Activated CD8-positive, alpha-beta memory T cell treated with anti-CD3 and anti-CD28 coated beads, Interleukin-2, amount 50 U/mL, for 4 hours (primary cell): Measurements from ENCODE around the gene LARP4B.

ENCODE experiments used
- DNase-seq: peaks from one replicate; pipeline ENCODE4 v3.0.0-alpha.2; 2020

LARP4B gene

DNA sequence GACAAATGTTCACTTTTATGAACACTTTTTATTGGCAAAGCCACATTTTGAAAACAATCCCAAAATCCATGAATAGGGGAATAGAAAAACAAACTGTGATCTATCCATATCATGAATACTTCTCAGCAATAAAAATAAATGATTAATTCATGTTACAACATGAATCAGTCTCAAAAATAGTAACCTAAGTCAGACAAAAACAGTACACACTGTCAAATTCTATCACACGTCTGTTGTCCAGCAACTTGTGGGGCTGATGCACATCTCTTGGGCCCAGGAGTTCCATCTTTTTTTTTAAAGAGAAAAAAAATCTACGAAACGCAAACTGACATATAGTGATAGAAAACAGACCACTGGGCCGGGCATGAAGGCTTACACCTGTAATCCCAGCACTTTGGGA lies 71.0 kb downstream of the LARP4B start:
- DNase-seq: no peak

DNA sequence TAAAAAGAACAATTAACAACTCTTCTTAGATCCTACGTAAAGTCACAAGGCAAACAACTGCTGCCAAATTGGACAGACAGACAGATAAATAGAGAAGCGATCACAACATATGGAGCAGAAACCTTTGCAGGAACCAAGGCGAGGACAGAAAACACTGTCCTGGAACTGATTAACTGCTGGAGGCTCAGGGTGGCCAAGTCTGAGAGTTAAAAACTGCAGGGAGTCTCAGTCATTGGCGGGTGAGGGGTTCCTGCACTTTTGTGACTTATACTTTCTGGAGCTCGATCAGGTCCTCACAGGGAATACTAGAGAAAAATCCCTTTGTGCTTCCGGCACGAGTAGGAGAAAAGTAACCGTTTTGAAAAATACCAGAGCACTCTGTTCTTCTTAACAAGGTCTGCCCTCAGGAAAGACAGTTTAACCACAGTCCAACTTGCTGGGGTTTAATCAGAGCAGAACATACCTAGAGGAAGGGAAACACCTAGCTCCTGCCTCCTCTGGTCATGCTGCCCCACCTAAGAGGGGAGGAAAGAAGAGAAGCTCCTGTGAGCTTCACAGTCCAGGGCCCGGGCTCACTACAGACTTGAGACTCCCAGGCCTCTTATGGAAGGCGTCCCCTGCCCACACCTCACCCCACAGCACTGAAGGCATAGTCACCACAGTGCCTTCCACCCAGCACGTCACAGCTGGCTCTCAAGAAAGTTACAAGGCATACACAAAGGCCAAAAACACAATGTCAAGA lies 74.9 kb downstream of the LARP4B start:
- no peak for DNase-seq

DNA sequence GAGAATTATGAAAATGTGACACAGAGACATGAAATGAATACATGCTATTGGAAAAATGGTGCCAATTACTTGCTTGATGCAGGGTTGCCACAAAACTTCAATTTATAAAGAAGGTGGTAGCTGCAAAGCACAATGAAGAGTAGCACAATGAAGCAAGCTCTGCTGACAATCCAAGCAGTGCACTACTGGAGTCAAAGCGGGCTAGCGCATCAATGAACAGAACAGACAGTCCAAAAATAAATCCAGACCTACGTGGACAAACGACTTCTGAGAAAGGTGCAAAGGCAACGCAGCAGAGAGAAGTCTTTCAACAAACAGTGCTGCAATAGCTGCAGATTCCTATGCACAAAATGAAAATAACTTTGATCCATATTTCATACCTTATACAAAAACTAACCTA lies 75.8 kb downstream of the LARP4B start:
- no peak for DNase-seq

DNA sequence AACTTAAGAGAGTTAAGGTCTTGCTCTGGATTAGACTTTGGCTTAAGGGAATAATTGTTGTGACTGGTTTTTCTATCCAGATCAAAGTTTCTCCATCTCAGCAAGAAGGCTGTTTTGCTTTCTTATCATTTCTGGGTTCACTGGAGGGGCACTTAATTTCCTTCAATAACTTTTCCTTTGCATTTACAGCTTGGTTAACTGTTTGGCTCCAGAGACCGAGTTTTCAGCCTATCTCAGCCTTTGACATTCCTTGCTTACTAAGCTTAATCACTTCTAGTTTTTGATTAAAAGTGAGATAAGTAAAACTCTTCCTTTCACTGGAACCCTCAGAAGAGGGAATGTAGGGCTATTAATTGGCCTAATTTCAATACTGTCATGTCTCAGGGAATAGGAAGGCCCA lies 76.4 kb downstream of the LARP4B start:
- no peak for DNase-seq

DNA sequence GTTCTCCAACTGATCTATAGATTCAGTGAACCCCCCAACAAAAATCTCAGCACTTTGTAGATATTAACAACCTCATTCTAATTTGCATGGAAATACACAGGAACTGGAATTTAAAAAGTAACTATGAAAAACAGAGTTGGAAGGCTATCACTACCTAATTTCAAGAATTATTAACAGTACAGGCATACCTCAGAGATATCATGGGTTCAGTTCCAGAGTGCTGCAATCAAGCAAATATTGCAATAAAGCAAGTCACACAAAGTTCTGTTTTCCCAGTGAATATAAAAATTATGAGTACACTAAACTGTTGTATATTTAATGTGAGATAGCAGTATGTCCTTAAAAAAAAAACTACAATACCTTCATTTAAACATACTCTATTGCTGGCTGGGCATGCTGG lies 78.5 kb downstream of the LARP4B start:
- DNase-seq: no peak

DNA sequence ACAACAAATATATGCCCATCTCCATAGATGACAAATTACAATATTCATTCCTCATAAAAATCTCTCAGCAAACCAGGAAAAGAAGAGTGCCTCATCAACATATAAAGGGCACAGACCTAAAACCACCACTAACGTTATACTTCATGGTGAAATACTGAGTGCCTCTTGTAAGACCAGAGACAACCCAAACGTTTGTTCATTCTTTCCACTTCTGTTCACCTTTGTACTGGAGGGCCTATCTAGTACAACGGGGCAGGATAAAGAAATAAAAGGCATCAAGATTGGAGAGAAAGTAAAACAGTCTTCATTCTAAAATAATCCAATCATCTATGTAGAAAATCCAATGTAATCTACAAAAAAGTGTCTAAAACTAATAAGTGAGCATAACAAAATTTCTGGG lies 79.1 kb downstream of the LARP4B start:
- no peak for DNase-seq

DNA sequence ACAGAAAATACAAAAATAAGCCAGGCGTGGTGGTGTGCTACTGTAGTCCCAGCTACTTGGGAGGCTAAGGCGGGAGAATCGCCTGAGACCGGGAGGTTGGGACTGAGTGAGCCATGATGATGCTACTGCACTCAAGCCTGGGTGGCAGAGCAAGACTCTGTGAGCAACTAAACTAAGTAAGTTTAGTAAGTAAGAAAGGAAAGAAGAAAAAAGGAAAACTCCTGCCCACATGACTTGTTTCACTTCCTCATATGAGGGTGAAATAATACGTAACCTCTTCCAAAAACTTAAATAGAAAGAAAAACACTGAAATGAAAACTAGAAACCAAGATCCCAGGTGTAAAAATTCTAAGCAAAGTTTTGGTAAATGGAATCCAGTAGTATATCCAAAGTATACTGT lies 79.6 kb downstream of the LARP4B start:
- no peak for DNase-seq

DNA sequence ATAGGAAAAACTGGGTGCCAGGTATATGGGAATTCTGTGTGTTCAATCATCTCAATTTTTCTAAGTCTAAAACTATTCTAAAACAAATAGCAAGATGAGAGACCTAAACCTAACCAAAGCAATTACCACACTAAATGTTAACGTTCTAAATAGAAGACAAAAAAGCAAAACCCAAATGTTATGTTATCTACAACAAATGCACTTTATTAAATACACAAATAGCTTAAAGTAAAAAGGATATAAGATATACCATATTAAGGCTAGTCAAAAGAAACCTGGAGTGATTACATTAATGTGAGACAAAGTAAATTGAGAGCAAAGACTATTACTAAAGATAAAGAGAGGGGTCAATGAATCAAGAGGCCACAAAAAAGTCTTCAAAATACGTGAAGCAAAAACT lies 81.4 kb downstream of the LARP4B start:
- no peak for DNase-seq

DNA sequence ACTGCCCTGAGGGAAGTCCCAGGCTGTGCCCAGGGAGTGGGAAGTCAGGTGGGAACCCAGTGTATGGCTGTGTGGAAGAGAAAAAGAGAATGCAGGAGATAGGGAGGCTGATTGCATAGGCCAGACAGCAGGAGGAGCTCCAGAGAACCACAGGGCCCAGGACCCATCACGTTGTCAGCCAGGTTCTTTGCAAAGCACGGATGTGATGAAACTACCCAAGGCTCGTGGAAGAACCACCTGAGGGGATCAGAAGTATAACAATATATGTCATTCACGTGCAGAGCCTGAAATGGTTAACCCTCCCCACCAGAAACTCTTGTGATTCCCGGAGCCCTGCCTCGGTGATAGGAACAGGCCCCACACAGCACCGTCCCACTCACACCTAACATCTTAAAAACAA lies 83.6 kb downstream of the LARP4B start:
- DNase-seq: no peak

DNA sequence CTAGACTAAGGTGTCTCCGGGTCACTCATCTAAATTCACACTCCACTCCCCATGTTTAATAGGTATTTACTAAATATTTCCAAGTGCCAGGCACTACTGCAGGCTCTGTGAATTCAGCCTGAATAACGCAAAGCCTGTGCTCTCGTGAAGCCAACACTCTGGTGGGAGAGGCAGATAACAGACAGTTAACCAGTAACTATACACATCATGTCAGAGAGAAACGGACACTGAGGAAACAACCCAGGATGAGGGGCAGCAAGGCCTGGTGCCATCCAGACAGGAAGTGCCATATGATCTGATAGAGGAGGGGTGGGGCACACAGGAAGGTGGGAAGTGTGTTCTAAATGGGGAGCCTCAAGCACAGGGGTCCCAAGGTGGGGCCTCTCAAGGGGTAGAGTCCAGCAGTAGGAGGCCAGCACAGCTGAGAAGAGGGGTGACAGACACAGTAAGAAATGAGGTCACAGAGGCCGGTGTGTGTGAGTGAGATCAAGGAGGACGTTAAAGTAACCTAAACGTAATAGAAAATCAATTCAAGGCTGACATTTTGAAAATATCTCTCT lies 85.3 kb downstream of the LARP4B start:
- DNase-seq: no peak

DNA sequence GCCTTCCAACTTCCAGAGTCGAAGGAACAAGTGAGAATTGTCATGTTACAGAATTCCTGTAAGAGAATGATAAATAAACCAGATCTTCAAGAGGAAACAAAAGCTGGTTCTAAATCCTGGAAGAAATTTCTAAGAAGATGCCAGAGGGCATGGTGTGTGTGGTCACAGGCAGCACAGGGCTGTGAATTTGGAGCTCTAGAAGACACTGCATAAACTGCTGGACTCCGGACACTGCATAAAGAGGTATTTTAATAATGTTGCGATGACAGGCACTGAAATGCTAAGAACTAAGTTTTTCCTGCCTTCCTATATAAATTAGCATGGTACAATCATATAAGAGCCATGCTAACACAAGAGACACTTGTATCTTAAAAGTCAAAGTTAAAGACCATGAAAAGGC lies 86.0 kb downstream of the LARP4B start:
- no peak for DNase-seq

DNA sequence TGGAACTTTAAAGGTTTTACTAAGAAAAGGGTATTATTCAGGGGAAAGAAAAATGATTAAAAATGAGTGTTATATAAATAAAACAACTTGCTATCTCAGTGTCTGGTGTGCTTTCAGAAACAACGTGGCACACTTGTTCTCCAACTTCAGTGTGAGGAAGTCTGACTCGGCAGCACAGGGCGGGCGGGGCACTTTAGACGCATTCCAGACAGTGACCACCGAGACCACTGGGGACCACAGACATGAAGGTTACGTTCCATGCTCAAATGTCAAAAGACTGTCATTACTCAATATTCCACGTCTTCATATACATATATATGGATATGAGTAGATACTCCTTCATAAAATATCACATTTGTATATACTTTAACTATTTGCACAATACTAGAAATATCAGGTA lies 87.0 kb downstream of the LARP4B start:
- no peak for DNase-seq

DNA sequence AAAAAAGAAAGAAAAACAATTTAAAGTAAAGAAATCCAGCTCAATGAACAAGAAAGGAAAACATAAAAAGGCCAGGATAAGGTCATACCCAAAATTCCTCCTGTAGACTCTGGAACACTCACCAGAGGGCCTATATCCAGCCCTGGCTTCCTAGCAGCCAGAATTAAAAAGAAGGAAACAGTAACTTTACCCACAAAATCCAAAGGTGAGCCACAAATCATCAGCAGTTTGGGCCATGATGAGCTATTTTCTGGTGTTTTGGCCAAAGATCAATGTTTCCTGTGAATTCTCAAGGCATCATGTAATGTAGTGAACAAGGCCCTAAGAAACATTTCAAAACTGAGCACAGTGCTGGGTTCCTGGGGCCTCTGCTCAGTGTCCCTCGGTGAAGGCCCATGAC lies 87.8 kb downstream of the LARP4B start:
- no peak for DNase-seq

DNA sequence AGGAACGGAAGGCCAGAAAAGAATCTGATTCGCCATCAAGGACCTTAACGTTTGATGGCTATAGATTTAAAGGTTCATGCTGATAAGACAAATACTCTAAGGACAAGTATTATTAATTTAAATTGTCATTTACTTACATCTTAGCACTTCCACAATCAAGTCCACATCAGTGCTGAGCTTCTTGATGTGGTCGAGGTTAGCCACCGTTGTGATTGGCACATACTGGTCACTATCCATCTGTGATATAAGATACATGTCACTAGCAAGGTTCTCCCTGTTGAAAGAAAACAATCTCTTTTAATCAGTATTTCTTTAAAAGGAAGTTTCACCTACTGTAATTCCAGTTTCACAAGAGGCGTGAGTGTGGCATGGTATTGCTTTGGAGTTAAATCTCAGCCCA lies 88.7 kb downstream of the LARP4B start:
- no peak for DNase-seq

DNA sequence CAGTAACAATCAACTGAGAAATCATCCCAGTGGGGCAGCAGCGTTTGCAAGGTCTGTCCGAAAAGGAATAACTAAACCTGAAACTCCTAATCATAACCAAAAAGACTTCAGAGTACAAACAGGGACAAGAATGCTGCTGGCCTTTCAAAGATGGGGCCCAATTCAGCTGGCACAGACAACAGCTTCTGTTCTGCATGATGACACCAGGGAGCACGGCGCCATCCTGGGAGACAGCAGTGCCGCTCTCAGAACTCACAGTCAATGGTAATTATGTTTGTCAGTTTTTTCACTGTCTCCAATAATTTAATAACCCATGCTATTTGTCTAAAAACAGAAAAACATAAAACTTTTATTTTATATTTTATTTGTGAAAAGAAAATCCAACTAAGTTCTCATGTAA lies 90.0 kb downstream of the LARP4B start:
- no peak for DNase-seq

DNA sequence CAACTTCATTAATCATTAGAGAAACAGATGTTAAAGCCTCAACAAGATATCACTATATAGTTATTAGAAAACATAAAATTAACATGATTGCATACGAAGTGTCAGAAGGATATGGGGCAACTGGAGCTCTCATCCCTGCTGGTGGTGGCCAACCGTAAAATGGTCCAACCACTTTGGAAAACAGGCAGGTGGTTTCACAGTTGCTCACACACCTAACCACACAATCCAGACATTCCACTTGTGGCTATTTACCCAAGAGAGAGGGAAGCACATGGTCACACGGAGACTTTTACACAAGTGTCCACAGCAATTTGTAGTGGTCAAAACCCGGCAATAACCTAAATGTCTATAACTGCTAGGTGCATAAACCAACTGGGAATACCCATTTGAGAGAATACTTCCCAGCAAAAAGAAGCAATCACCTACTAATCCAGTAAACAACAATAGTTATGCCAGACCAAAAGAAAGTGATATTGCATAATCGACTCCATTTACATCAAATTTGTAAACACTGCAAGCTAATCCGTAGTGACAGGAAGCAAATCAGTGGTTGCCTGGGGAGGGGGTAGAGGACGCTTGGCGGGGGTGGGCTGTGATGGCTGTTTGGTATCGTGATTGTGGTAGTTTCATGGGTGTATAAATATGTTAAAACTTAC lies 91.8 kb downstream of the LARP4B start:
- DNase-seq: no peak

DNA sequence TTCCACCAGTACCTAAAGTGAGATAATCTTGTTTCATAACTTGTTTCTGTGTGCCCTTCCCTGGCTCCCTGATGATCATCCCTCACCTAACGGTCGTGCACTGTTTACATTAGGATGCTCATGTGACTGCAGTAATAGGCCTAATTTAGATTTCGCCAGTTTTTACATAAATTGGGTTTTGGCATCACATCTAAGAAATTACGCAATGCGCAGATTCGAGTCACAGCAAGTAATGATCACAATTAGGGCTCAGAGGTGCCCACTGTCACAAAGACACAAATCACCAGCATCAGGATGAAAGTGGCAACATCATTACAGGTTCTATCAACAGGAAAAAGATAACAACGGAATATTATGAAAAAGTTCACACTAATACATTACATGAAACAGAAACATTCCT lies 94.7 kb downstream of the LARP4B start:
- no peak for DNase-seq

DNA sequence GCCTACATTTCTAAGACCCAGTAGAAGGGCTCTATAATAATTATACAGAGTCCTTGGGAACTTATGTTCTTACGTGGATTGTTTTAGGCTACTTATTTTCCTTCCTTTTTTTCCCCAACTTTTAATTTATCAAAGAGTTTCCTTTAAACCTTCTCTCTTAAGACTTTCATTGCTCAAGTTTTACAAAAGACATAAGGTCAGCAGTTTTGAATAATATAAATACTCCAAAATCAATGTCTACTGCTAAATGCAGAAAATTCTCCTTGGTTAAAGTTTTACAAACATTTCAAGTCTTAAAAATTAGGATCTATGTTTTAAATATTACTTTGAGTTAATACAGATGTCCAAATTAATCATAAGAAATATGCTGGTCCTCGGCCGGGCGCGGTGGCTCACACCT lies 97.0 kb downstream of the LARP4B start:
- no peak for DNase-seq

DNA sequence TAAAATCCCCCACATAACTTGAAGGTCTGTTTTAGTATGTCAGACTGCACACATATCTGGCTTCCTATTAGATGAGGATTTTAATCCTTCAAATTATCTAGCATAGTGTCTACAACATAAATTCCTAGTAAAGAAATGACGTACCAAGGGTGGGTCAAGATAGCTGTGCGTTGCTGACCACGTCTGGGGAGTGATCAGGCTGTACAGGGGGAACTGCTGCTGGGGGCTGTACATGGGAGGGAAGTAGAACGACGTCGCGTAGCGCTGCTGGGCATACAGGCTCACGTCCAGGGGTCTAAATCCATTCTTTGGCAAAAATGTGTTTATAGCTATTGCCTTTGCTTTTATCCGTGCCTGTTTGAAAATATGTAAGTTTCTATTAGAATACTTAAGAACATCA lies 102.3 kb downstream of the LARP4B start:
- DNase-seq: no peak

DNA sequence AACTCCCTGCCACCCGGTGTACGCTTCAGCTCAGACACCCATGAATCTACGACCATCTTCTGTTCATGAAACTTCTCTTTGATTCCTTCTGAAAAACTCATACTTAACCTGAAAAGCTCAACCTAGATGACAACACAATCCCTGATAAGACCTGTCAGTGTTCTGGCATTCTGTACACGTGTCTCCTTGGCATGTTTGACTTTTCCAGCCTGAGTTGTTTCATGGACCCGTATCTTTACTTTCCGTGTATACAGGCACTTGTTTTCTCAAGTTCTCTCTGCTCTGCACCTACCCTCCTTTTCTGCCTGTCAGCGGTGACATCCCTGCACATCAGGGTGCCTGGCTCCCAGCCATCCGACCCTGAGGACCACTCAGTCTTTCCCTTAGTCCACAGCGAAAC lies 103.3 kb downstream of the LARP4B start:
- DNase-seq: no peak

DNA sequence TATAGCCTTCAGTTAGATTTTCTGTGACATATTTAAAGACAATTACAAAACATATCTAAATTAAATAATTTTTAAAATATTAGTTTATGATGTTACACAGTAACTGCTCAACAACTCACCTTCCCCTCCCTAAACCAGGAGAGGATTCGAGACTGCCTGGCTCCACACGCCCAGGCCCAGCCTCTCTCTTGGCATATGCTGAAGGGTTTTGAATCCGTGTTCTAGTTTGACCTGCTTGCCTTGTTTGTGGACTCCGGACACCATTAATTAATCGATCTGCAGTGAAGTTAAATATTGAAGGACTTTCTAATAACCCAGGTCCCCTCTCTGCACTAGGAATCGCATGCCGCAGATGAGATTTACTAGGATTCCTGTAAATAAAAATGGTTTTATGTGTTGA lies 106.6 kb downstream of the LARP4B start:
- DNase-seq: no peak

DNA sequence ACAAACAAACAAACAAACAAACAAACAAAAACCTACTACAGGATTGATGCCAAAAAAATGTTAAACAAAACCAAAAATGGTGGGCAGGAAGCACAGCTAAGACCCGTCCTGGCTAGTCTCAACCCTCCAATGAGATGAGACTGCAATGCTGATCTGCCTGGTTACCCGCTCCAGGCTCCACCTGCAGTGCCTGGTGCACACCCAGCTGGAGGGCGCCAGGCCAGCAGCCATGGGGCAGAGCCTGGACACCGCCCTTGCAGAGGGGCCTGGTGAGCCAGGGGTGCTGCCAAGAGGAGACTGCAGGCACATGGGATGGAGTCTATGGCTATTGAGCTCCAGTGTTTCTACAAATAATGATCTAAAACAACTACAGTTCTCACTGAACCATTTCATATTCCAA lies 107.0 kb downstream of the LARP4B start:
- DNase-seq: no peak

DNA sequence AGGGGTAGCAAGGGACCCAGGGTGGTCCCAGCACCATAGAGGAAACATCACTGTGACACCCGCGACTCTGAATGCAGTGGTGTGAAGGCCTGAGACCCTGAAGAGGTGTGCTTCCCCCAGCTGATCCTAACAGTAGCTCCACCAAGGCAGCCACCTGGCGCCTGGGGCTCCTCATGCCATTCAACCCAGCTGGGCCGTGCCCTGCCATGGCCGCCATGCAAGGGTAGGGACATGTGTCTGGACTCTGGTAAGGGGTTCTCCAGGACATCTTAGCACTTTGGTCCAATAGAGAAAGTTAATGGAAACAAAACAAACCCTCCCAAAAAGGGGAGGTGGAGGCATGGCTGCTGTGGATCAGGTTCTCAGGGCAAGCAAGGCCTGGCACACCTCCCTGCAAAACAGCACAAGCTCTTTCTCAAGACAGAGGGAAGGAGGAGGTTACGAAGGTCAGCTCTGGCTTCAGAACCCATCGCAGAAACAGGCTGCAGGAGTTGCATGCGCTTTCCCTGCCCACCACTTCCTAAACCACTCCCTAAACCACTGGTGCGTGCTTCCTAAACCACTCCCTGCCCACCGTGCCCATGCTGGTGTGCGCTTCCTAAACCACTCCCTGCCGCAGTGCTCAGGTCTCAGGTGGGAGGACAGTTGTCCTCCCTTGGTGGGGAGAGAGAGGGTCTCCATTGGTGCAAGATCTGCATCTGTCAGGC lies 108.7 kb downstream of the LARP4B start:
- no peak for DNase-seq

DNA sequence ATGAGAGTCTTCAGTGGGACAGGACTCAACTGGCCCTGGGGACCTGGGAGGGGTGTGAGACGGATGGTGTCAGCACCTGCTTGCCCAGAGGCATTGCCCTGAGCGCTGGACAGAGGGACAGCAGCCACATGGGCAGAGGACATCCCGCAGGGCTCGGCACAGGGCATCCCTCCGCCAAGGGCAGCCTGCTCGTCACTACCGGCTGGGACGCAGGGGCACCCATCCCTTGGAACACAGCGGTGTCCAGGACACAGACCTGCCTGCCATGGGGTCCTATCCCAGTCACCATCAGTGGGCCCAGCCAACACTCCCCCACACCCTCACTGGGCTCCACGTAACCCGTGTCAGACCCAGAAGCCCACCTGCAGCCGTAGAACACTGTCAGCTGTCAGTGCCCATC lies 109.3 kb downstream of the LARP4B start:
- DNase-seq: no peak
